MCF 10A (cell line): ENCODE measurements around the gene SLC7A6. TPM values are rescaled to one million over a fixed set of nuclear protein-coding genes. Genes with fewer than 3 reads are reported as not detected.

Experiments
- BruUV-seq: library from RNA; stranded (reverse); fragments of 400-500 nt; replicated peaks from 2 replicates; lab custom pipeline; 2021; lab: Mats Ljungman, UMichigan
- CTCF ChIA-PET: fragments of 300-600 bp; sonication (Branson Sonifier 250); formaldehyde crosslinking; extraction: SDS; loops from one replicate; lab custom pipeline; 2021; ENCODE audit warnings: antibody characterized with exemption, inconsistent platforms; lab: Yijun Ruan, JAX
- POLR2A ChIA-PET: fragments of 300-600, 350-650 bp; sonication (Branson Sonifier 250); formaldehyde crosslinking; extraction: SDS; loops from one replicate; lab custom pipeline; 2020; ENCODE audit warnings: antibody characterized with exemption, inconsistent platforms; lab: Yijun Ruan, JAX
- DNase-seq: peaks from one replicate; pipeline ENCODE4 v3.0.0-alpha.2; 2018; ENCODE audit not compliant: unreplicated experiment
- H3K27ac Mint-ChIP-seq: one replicate; pipeline ENCODE4 v1.8.0; 2022; ENCODE audit warnings: mild to moderate bottlenecking, low read depth, mixed read lengths; ENCODE audit not compliant: unreplicated experiment
- H3K27me3 Mint-ChIP-seq: one replicate; pipeline ENCODE4 v1.8.0; 2022; ENCODE audit warnings: mixed read lengths; ENCODE audit not compliant: insufficient read depth, unreplicated experiment
- H3K36me3 Mint-ChIP-seq: one replicate; pipeline ENCODE4 v1.8.0; 2022; ENCODE audit warnings: mild to moderate bottlenecking, moderate library complexity, mixed read lengths; ENCODE audit not compliant: insufficient read depth, unreplicated experiment
- H3K4me1 Mint-ChIP-seq: one replicate; pipeline ENCODE4 v1.8.0; 2022; ENCODE audit warnings: mixed read lengths; ENCODE audit not compliant: insufficient read depth, unreplicated experiment
- H3K4me3 Mint-ChIP-seq: one replicate; pipeline ENCODE4 v1.8.0; 2022; ENCODE audit warnings: mild to moderate bottlenecking, moderate library complexity, mixed read lengths; ENCODE audit not compliant: unreplicated experiment
- H3K9me3 Mint-ChIP-seq: one replicate; pipeline ENCODE4 v1.8.0; 2022; ENCODE audit warnings: mixed read lengths; ENCODE audit not compliant: unreplicated experiment
- CTCF ChIP-seq: fragments of 200-600 bp; IDR thresholded peaks from one replicate; pipeline ENCODE4 v1.8.0; 2022; ENCODE audit warnings: antibody characterized with exemption, mild to moderate bottlenecking; ENCODE audit not compliant: unreplicated experiment
- intact Hi-C: fragments of 100-400 bp; cut with micrococcal nuclease; formaldehyde crosslinking; loops from 2 replicates; pipeline ENCODE4 v1.14.1; 2022
- total RNA-seq: library from RNA; stranded (reverse); gene quantifications from 2 replicates; pipeline ENCODE4 v1.2.3, GENCODE V29; 2022

Gene SLC7A6
- total RNA-seq, 1 experiment from 2014 or later = 61.0 TPM

GRCh38 chr16:68257906-68258800 lies 6.2 kb upstream of the SLC7A6 start:
- intact Hi-C loops = no loop called here
- H3K9me3 Mint-ChIP-seq = no peaks in the 10 kb centered on the region
- POLR2A ChIA-PET = interaction anchor here (0.7 to 2.7 kb wide), 8 partner anchors 8 to 173 kb away, joined by 3 to 20 read pairs (median 4); partner anchors contain the start of genes ESRP2, NFATC3, PLA2G15 and PRMT7
- H3K36me3 Mint-ChIP-seq = peaks cover 15% of the 10 kb centered on the region
- CTCF ChIA-PET = interaction anchor here (0.6 to 7.3 kb wide), 17 partner anchors 9 to 1532 kb away, joined by 3 to 46 read pairs (median 4); partner anchors contain the start of genes PRMT7 and SLC7A6OS
- peak; percentile 67 for DNase-seq
- no peaks in the 10 kb centered on the region for H3K27me3 Mint-ChIP-seq
- no TSS peak for BruUV-seq
- peaks cover 10% of the 10 kb centered on the region for H3K4me1 Mint-ChIP-seq
- no peak overlapping the region for H3K4me3 Mint-ChIP-seq
- TF ChIP-seq CTCF = no peak
- peak overlapping the region; percentile 14 for H3K27ac Mint-ChIP-seq

- peaks cover 20% of the 10 kb centered on the region for H3K4me1 Mint-ChIP-seq
- peaks cover 15% of the 10 kb centered on the region for H3K36me3 Mint-ChIP-seq
- no peaks in the 10 kb centered on the region for H3K9me3 Mint-ChIP-seq
- ChIA-PET CTCF (interaction anchor here (0.6 to 7.3 kb wide), 12 partner anchors 10 to 1533 kb away, joined by 3 to 308 read pairs (median 12); partner anchors contain the start of genes PRMT7 and SLC7A6OS), POLR2A (interaction anchor here (1.2 to 2.7 kb wide), 5 partner anchors 14 to 52 kb away, joined by 3 to 20 read pairs (median 12); partner anchors contain the start of genes ESRP2, PLA2G15, PRMT7 and SLC7A6OS)
- H3K27me3 Mint-ChIP-seq = no peaks in the 10 kb centered on the region
- no TSS peak for BruUV-seq
- no peak overlapping the region for H3K4me3 Mint-ChIP-seq
- intact Hi-C loops = no loop called here
- TF ChIP-seq CTCF = no peak
- no peak overlapping the region for H3K27ac Mint-ChIP-seq
- DNase-seq = no peak
Observed at GRCh38 chr16:68259007-68259825, 5.1 kb upstream of the SLC7A6 start.

- Mint-ChIP-seq H3K36me3 (peaks cover 17% of the 10 kb centered on the region), H3K4me3 (peak overlapping the region; percentile 97), H3K27me3 (no peaks in the 10 kb centered on the region), H3K4me1 (peaks cover 22% of the 10 kb centered on the region), H3K9me3 (no peaks in the 10 kb centered on the region), H3K27ac (peak overlapping the region; percentile 92)
- BruUV-seq = no TSS peak
- TF ChIP-seq CTCF = no peak
- intact Hi-C loops = loop anchor here (2.0 to 5.0 kb wide), 2 partner anchors 47 to 249 kb away; partner anchors contain the start of genes PRMT7 and SLC7A6OS
- ChIA-PET CTCF (interaction anchor here (0.5 to 7.3 kb wide), 24 partner anchors 10 to 764 kb away, joined by 3 to 308 read pairs (median 4); partner anchors contain the start of genes PRMT7 and SLC7A6OS), POLR2A (interaction anchor here (0.7 to 4.2 kb wide), 19 partner anchors 9 to 172 kb away, joined by 3 to 74 read pairs (median 6); partner anchors contain the start of genes ESRP2, PLA2G15, PRMT7 and SLC7A6OS)
- DNase-seq = no peak
Observed at GRCh38 chr16:68263559-68264127, 683 bp upstream of the SLC7A6 start.
